Right atrium auricular region (tissue), 2 donors: ENCODE data around the gene ARID5B. TPM values are rescaled to one million over a fixed set of nuclear protein-coding genes. Genes with fewer than 3 reads are reported as not detected.

ENCODE experiments used
- DNase-seq: peaks from one replicate; pipeline ENCODE4 v3.0.0-alpha.2; 2019; ENCODE audit warnings: low spot score
- H3K27ac ChIP-seq, 2 donors: fragments of 200-600 bp; sonication (generic); 1 replicate in 1 of 2; 2 replicates in 1 of 2; pipeline ENCODE4 v1.5.1; 2016 to 2019
- H3K27me3 ChIP-seq, 2 donors: fragments of 200-600 bp; sonication (generic); one replicate each; pipeline versions ENCODE4 v1.5.1 to v1.6.0; 2017 to 2019
- H3K36me3 ChIP-seq: fragments of 200-600 bp; sonication (generic); one replicate; pipeline ENCODE4 v1.5.1; 2016
- H3K4me1 ChIP-seq, 2 donors: fragments of 200-600 bp; sonication (generic); one replicate each; pipeline versions ENCODE4 v1.5.1 to v1.6.0; 2017 to 2019
- H3K4me3 ChIP-seq, 2 donors: fragments of 200-600 bp; sonication (generic); 1 replicate in 1 of 2; 2 replicates in 1 of 2; pipeline ENCODE4 v1.5.1; 2017 to 2019; ENCODE audit warnings: mild to moderate bottlenecking in 1 of 2, moderate library complexity in 1 of 2
- H3K9me3 ChIP-seq, 2 donors: fragments of 200-600 bp; sonication (generic); one replicate each; pipeline ENCODE4 v1.5.1; 2019
- total RNA-seq, 2 donors: library from RNA; depleted of rRNA; stranded (reverse); fragments of >200 nt; gene quantifications; one replicate each; pipeline ENCODE4 v1.1.0, GENCODE V29; 2016
- TF ChIP-seq, protein P1 (sequence below), 2 donors: fragments of 200-600 bp; sonication (generic); IDR thresholded peaks; one replicate each; pipeline ENCODE4 v1.5.1; 2019; ENCODE audit warnings: antibody characterized with exemption in 2 of 2

Gene ARID5B
- total RNA-seq, 2 donors from 2014 or later, result 37.9 to 53.4 TPM

GRCh38 chr10:62000037-62000603 lies 98.6 kb downstream of the ARID5B start:
- H3K27me3 ChIP-seq, result no peaks in the 10 kb centered on the region
- H3K4me3 ChIP-seq, result no peak overlapping the region
- no peaks in the 10 kb centered on the region for H3K36me3 ChIP-seq
- no peaks in the 10 kb centered on the region for H3K9me3 ChIP-seq
- H3K4me1 ChIP-seq, result peaks cover 0 to 11% of the 10 kb centered on the region in 2 donors
- TF ChIP-seq, protein P1, sequence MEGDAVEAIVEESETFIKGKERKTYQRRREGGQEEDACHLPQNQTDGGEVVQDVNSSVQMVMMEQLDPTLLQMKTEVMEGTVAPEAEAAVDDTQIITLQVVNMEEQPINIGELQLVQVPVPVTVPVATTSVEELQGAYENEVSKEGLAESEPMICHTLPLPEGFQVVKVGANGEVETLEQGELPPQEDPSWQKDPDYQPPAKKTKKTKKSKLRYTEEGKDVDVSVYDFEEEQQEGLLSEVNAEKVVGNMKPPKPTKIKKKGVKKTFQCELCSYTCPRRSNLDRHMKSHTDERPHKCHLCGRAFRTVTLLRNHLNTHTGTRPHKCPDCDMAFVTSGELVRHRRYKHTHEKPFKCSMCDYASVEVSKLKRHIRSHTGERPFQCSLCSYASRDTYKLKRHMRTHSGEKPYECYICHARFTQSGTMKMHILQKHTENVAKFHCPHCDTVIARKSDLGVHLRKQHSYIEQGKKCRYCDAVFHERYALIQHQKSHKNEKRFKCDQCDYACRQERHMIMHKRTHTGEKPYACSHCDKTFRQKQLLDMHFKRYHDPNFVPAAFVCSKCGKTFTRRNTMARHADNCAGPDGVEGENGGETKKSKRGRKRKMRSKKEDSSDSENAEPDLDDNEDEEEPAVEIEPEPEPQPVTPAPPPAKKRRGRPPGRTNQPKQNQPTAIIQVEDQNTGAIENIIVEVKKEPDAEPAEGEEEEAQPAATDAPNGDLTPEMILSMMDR (IDR thresholded peaks at IDR 0.05), result no peak
- DNase-seq, result no peak
- H3K27ac ChIP-seq, result no peak overlapping the region

DNA sequence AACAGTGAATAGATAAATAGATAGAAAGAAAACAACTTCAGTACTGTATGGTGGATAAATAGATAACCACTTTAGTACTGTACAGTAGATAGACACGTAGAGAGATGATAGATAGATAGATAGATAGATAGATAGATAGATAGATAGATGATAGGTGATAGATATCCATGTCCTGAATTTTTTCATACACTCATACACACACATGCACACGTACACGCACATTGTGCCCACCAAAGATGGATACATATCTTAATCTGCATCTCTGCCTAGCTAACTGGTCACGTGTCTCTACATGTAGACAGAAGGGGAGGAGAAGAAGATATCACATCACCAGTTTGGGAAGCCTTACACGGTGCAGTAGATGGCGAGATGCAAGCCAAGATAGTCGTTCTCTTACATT lies 99.2 kb downstream of the ARID5B start:
- DNase-seq, result no peak
- H3K9me3 ChIP-seq, result no peaks in the 10 kb centered on the region
- no peak overlapping the region for H3K27ac ChIP-seq
- H3K4me1 ChIP-seq, result peaks cover 0 to 13% of the 10 kb centered on the region in 2 donors
- H3K27me3 ChIP-seq, result no peaks in the 10 kb centered on the region
- no peak overlapping the region for H3K4me3 ChIP-seq
- TF ChIP-seq, protein P1 (IDR thresholded peaks at IDR 0.05), result no peak
- H3K36me3 ChIP-seq, result no peaks in the 10 kb centered on the region

GRCh38 chr10:62001898-62002297 lies 100.4 kb downstream of the ARID5B start:
- no peak for DNase-seq
- Histone ChIP-seq H3K4me1 (peaks cover 0 to 13% of the 10 kb centered on the region in 2 donors), H3K9me3 (no peaks in the 10 kb centered on the region), H3K36me3 (no peaks in the 10 kb centered on the region), H3K4me3 (no peak overlapping the region), H3K27me3 (no peaks in the 10 kb centered on the region), H3K27ac (no peak overlapping the region)
- TF ChIP-seq, protein P1 (IDR thresholded peaks at IDR 0.05), result no peak

GRCh38 chr10:62002753-62003152 lies 101.3 kb downstream of the ARID5B start:
- TF ChIP-seq, protein P1 (IDR thresholded peaks at IDR 0.05), result no peak
- H3K9me3 ChIP-seq, result no peaks in the 10 kb centered on the region
- no peak overlapping the region for H3K4me3 ChIP-seq
- no peak overlapping the region for H3K27ac ChIP-seq
- DNase-seq, result no peak
- H3K36me3 ChIP-seq, result no peaks in the 10 kb centered on the region
- H3K4me1 ChIP-seq, result peaks cover 0 to 13% of the 10 kb centered on the region in 2 donors
- no peaks in the 10 kb centered on the region for H3K27me3 ChIP-seq

DNA sequence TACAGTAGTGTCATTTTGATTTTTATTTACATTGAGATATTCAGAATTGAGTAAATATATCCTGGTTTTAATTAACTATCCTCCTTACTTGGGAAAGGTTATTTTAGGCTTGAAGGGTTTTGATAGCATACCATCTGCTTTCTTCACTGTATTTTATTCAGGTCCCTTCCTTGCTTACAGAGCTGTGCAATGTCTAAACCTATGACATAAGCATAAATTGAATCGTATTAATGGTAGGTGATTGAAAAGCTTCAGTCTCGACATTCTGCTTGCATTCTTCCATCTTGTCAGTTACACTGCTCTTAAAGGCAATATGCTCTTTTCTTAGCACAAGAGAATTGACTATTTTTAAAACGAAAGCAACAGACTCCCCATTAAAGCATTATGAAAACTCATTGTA lies 102.5 kb downstream of the ARID5B start:
- Histone ChIP-seq H3K4me3 (no peak overlapping the region), H3K27me3 (no peaks in the 10 kb centered on the region), H3K27ac (no peak overlapping the region), H3K4me1 (peaks cover 0 to 13% of the 10 kb centered on the region in 2 donors), H3K9me3 (no peaks in the 10 kb centered on the region), H3K36me3 (no peaks in the 10 kb centered on the region)
- TF ChIP-seq, protein P1 (IDR thresholded peaks at IDR 0.05), result no peak
- no peak for DNase-seq

DNA sequence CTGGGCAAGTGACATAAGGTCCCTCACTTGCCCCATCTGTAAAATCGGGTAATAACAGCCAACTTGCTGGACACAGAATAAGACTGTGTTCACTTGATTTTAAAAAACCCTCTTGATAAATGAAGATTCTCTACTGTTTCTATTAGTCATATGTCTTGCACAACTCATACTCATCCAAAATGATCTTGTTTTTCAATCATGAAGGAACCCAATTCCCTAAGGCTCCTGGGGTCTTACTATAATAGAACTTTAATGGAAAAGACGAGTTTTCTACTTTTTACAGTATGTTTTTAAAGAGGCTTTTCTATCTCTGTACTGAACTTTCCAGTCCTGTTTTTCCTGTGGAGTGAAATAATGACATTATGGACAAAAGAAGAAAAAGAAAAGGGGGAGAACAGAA lies 103.8 kb downstream of the ARID5B start:
- TF ChIP-seq, protein P1 (IDR thresholded peaks at IDR 0.05), result no peak
- Histone ChIP-seq H3K36me3 (no peaks in the 10 kb centered on the region), H3K9me3 (no peaks in the 10 kb centered on the region), H3K27ac (peak overlapping the region in 1 of 2 donors; percentile 19), H3K4me3 (no peak overlapping the region), H3K4me1 (peaks cover 0 to 13% of the 10 kb centered on the region in 2 donors), H3K27me3 (no peaks in the 10 kb centered on the region)
- DNase-seq, result no peak
